Measurements from ENCODE around the gene DUSP6. TPM values are rescaled to one million over a fixed set of nuclear protein-coding genes. Genes with fewer than 3 reads are reported as not detected.
A peak's percentile ranks its signal among the peaks of the same experiment; 100 is the strongest.
"Not testable (repeated sequence)": the region's sequence is repeated elsewhere in the genome, so short reads cannot be mapped to it uniquely, and the experiment has no call there.

The DUSP6 gene
- total and polyA plus RNA-seq, 12 donors: 12.3 to 81.8 (median 39.9) TPM

DNA sequence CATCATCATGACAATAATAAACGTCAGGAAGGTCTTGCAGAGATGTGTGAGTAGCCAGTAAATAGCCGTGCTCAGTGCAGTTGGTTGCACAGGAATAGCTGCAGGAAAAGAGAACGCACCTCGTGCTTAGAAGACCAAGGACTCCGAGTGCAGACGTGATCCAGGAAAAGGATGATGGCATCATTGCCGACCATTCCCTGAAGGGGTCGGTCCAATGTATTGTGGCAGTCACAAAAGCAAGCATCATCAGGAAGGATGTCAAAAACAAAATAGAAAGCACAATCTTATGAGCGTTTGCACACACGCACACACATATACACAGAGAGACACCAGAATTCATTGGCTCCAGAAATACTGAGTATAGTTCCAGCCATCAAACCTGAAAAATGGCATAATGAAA, 12.8 kb downstream of the DUSP6 start:
- Histone ChIP-seq H3K27me3 (no peaks in the 10 kb centered on the region), H3K4me1 (replicated peaks in 1 of 2) (peaks cover 0 to 4% of the 10 kb centered on the region in 2 donors), H3K9me3 (replicated peaks in 1 of 3) (no peaks in the 10 kb centered on the region), H3K36me3 (replicated peaks in 1 of 2) (no peaks in the 10 kb centered on the region), H3K27ac (no peak overlapping the region), H3K4me3 (no peak overlapping the region)
- WGBS, 4 donors: 66 to 74% (median 73%) methylated on average over 10 of the region's 10 CpGs
- no peak for TF ChIP-seq POLR2A (IDR thresholded peaks at IDR 0.05)
- peak in 3 of 7 donors; percentile 16 to 69 (median 37) for DNase-seq
- intact Hi-C loops (cut with DNase I): no loop called here

DNA sequence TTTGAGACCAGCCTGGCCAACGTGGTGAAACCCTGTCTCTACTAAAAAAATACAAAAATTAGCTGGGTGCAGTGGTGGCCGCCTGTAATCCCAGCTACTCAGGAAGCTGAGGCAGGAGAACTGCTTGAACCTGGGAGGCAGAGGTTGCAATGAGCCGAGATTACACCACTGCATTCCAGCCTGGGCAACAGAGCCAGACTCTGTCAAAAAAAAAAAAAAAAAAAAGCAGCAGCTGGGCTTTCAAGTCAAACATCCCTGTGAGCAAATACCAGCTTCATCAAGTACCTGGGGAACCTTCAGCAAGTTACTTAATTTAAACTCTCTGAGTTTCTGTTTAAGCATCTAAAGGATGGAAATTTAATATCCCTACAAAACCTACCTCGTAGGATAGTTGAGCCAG, 15.2 kb downstream of the DUSP6 start:
- DNase-seq; H3K36me3 ChIP-seq (replicated peaks in 1 of 2); intact Hi-C loops (cut with DNase I); H3K27ac ChIP-seq; H3K9me3 ChIP-seq (replicated peaks in 1 of 3); H3K27me3 ChIP-seq; H3K4me3 ChIP-seq; H3K4me1 ChIP-seq (replicated peaks in 1 of 2): not testable (repeated sequence)
- 79 to 94% (median 80%) methylated on average over 3 to 4 of the region's 4 CpGs for WGBS, 4 donors

GRCh38 chr12:89335452-89336244, 16.7 kb downstream of the DUSP6 start:
- WGBS, 4 donors: 71 to 79% (median 72%) methylated on average over 5 of the region's 5 CpGs
- H3K27ac ChIP-seq: no peak overlapping the region
- H3K4me1 ChIP-seq (replicated peaks in 1 of 2): peaks cover 0 to 3% of the 10 kb centered on the region in 2 donors
- no peaks in the 10 kb centered on the region for H3K36me3 ChIP-seq (replicated peaks in 1 of 2)
- H3K9me3 ChIP-seq (replicated peaks in 1 of 3): peaks cover 0 to 5% (median 0%) of the 10 kb centered on the region in 3 donors
- TF ChIP-seq POLR2A (IDR thresholded peaks at IDR 0.05): no peak
- TF ChIP-seq, protein P1, sequence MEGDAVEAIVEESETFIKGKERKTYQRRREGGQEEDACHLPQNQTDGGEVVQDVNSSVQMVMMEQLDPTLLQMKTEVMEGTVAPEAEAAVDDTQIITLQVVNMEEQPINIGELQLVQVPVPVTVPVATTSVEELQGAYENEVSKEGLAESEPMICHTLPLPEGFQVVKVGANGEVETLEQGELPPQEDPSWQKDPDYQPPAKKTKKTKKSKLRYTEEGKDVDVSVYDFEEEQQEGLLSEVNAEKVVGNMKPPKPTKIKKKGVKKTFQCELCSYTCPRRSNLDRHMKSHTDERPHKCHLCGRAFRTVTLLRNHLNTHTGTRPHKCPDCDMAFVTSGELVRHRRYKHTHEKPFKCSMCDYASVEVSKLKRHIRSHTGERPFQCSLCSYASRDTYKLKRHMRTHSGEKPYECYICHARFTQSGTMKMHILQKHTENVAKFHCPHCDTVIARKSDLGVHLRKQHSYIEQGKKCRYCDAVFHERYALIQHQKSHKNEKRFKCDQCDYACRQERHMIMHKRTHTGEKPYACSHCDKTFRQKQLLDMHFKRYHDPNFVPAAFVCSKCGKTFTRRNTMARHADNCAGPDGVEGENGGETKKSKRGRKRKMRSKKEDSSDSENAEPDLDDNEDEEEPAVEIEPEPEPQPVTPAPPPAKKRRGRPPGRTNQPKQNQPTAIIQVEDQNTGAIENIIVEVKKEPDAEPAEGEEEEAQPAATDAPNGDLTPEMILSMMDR (IDR thresholded peaks at IDR 0.05): no peak
- no peaks in the 10 kb centered on the region for H3K27me3 ChIP-seq
- DNase-seq: no peak
- intact Hi-C loops (cut with DNase I): no loop called here
- no peak overlapping the region for H3K4me3 ChIP-seq

DNA sequence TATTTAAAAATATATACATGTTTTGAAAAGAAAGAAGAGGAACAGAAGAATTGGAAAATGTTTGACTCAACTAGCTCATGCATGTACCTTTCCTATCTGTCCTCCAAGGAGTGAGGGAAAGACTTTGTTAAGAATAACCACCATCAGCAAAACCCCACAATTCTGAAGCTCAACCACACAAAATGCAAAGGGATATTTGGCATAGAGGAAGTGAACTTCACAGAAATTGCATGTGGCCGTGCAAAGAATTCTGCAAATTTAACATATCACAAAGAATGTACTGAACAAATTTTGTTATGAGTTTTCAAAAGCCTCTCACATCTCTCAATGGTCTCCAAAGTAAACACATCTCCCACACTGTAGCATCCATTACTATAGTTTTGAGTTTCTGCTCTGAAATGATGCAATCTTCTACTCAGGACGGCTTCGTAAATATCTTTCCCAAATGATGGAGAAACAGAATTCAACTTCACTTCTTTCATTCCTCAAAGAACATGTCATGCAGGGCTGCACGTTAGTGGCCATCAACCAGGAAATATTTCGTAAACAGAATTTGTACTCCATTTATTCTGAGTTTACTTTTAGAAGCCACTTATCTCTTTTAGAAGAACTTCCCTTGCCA, 17.6 kb downstream of the DUSP6 start:
- H3K27ac ChIP-seq: no peak overlapping the region
- no peaks in the 10 kb centered on the region for H3K36me3 ChIP-seq (replicated peaks in 1 of 2)
- H3K4me3 ChIP-seq: no peak overlapping the region
- intact Hi-C loops (cut with DNase I): no loop called here
- no peak for DNase-seq
- no peaks in the 10 kb centered on the region for H3K27me3 ChIP-seq
- H3K4me1 ChIP-seq (replicated peaks in 1 of 2): peaks cover 0 to 3% of the 10 kb centered on the region in 2 donors
- peaks cover 0 to 5% (median 0%) of the 10 kb centered on the region in 3 donors for H3K9me3 ChIP-seq (replicated peaks in 1 of 3)
- WGBS, 4 donors: 50 to 67% (median 58%) methylated on average over 5 of the region's 5 CpGs
- no peak for TF ChIP-seq POLR2A (IDR thresholded peaks at IDR 0.05)
- TF ChIP-seq, protein P1 (IDR thresholded peaks at IDR 0.05): no peak

- H3K4me1 ChIP-seq (replicated peaks in 1 of 2): peaks cover 0 to 3% of the 10 kb centered on the region in 2 donors
- TF ChIP-seq, protein P1 (IDR thresholded peaks at IDR 0.05): no peak
- TF ChIP-seq POLR2A (IDR thresholded peaks at IDR 0.05): no peak
- no peaks in the 10 kb centered on the region for H3K36me3 ChIP-seq (replicated peaks in 1 of 2)
- no peaks in the 10 kb centered on the region for H3K27me3 ChIP-seq
- H3K27ac ChIP-seq: peak overlapping the region in 1 of 5 donors; percentile 17
- H3K4me3 ChIP-seq: no peak overlapping the region
- intact Hi-C loops (cut with DNase I): no loop called here
- H3K9me3 ChIP-seq (replicated peaks in 1 of 3): peaks cover 0 to 5% (median 0%) of the 10 kb centered on the region in 3 donors
- 50 to 56% (median 53%) methylated on average over 4 of the region's 4 CpGs for WGBS, 4 donors
- DNase-seq: peak in 4 of 7 donors; percentile 18 to 72 (median 52)
These were observed 18.6 kb downstream of the DUSP6 start for GRCh38 chr12:89333564-89334252.
